Stimulated activated CD8-positive, alpha-beta memory T cell treated with anti-CD3 and anti-CD28 coated beads, Interleukin-12 subunit alpha, Interleukin-12 subunit beta, amount 100 ng/mL, for 1 hour (primary cell): ENCODE data around the gene PHF1.

Source experiments
- DNase-seq: peaks from one replicate; pipeline ENCODE4 v3.0.0-alpha.2; 2020; ENCODE audit warnings: low read depth

PHF1 gene

GRCh38 chr6:33431880-33432541 is 21.2 kb downstream of the PHF1 start:
- DNase-seq: no peak

- DNase-seq: no peak
Observed at GRCh38 chr6:33432546-33432945, 21.7 kb downstream of the PHF1 start.

GRCh38 chr6:33433001-33433543 is 22.3 kb downstream of the PHF1 start:
- DNase-seq: no peak

- DNase-seq: no peak
Observed at GRCh38 chr6:33433544-33434191, 22.9 kb downstream of the PHF1 start.

GRCh38 chr6:33434961-33435360 is 24.1 kb downstream of the PHF1 start:
- DNase-seq: no peak

- no peak for DNase-seq
Observed at GRCh38 chr6:33437666-33438065, 26.9 kb downstream of the PHF1 start.

GRCh38 chr6:33438978-33439594 is 28.3 kb downstream of the PHF1 start:
- DNase-seq: no peak

GRCh38 chr6:33439956-33440648 is 29.3 kb downstream of the PHF1 start:
- DNase-seq: no peak

GRCh38 chr6:33440649-33441309 is 30.0 kb downstream of the PHF1 start:
- no peak for DNase-seq

GRCh38 chr6:33441457-33441856 is 30.6 kb downstream of the PHF1 start:
- DNase-seq: no peak

- DNase-seq: no peak
Observed at GRCh38 chr6:33442283-33442682, 31.5 kb downstream of the PHF1 start.

GRCh38 chr6:33443025-33443424 is 32.2 kb downstream of the PHF1 start:
- DNase-seq: no peak

GRCh38 chr6:33443619-33444504 is 33.0 kb downstream of the PHF1 start:
- no peak for DNase-seq

GRCh38 chr6:33445119-33445603 is 34.3 kb downstream of the PHF1 start:
- DNase-seq: no peak

- no peak for DNase-seq
Observed at GRCh38 chr6:33446356-33446755, 35.5 kb downstream of the PHF1 start.

- DNase-seq: no peak
Observed at GRCh38 chr6:33450434-33450833, 39.6 kb downstream of the PHF1 start.

GRCh38 chr6:33451606-33452005 is 40.8 kb downstream of the PHF1 start:
- DNase-seq: no peak

GRCh38 chr6:33452496-33452895 is 41.7 kb downstream of the PHF1 start:
- no peak for DNase-seq

- no peak for DNase-seq
Observed at GRCh38 chr6:33453393-33454008, 42.7 kb downstream of the PHF1 start.
